ENCODE measurements around the gene KCNK18. TPM values are rescaled to one million over a fixed set of nuclear protein-coding genes. Genes with fewer than 3 reads are reported as not detected.

The KCNK18 gene
- total and polyA plus RNA-seq, 2 of the 8 experiments (the other 6 are each of a cell fraction or from before 2014, with no cell fraction given): not detected

GRCh38 chr10:117166418-117167345, 30.6 kb upstream of the KCNK18 start:
- Histone ChIP-seq H2AK5ac (ENCODE audit: low read depth, low read length) (peak overlapping the region; percentile 65), H3K4ac (replicated peaks; ENCODE audit: insufficient read length, low read depth, low read length) (no peak overlapping the region), H3K23me2 (ENCODE audit: low read depth, low read length) (peaks cover 8% of the 10 kb centered on the region), H3K27ac (ENCODE audit: low read depth, low read length) (no peak overlapping the region), H3K56ac (replicated peaks; ENCODE audit: insufficient read length, low read depth, low read length) (no peak overlapping the region), H3K79me1 (ENCODE audit: low read depth, low read length) (no peaks in the 10 kb centered on the region), H2BK15ac (ENCODE audit: low read length) (peak overlapping the region; percentile 77; the same call in 1 of the 2 replicates), H2BK5ac (ENCODE audit: low read depth, low read length) (no peak overlapping the region), H2BK20ac (ENCODE audit: low read length) (no peak overlapping the region), H3K4me1 (replicated peaks in 1 of 4; ENCODE audit: control insufficient read depth in 3 of 4, insufficient read depth in 4 of 4, low read length in 3 of 4) (peaks cover 5 to 24% (median 7%) of the 10 kb centered on the region in 4 experiments; a peak in 6 of 7 replicates), H4K20me1 (replicated peaks in 1 of 2; ENCODE audit: control insufficient read depth in 1 of 2, insufficient read depth in 2 of 2, low read length in 2 of 2) (peaks cover 18 to 21% of the 10 kb centered on the region in 2 experiments), H3K4me3 (ENCODE audit: extremely low read depth in 1 of 4, insufficient read depth in 2 of 4, low read depth in 3 of 4, low read length in 4 of 4) (peak overlapping the region in 1 of 4 experiments; percentile 69; a peak in 2 of 8 replicates), H3K4me2 (ENCODE audit: insufficient read depth in 1 of 2, low read depth in 2 of 2, low read length in 2 of 2) (peak overlapping the region; percentile 60 to 62), H3K9me3 (ENCODE audit: insufficient read depth in 2 of 2, low read depth in 1 of 2, low read length in 1 of 2) (no peaks in the 10 kb centered on the region), H2BK12ac (ENCODE audit: low read depth, low read length) (peak overlapping the region; percentile 87; the same call in 1 of the 2 replicates), H3K14ac (ENCODE audit: insufficient read length) (no peak overlapping the region), H4K91ac (replicated peaks; ENCODE audit: insufficient read length, low read length) (no peak overlapping the region), H3K23ac (ENCODE audit: insufficient read length) (no peak overlapping the region), H3K18ac (ENCODE audit: extremely low read depth, low read length) (no peak overlapping the region), H4K8ac (ENCODE audit: extremely low read depth, insufficient read depth, low read length) (no peak overlapping the region), H4K5ac (ENCODE audit: insufficient read length, low read depth, low read length) (no peak overlapping the region), H2BK120ac (replicated peaks; ENCODE audit: low read depth, low read length) (no peak overlapping the region), H3K79me2 (ENCODE audit: control insufficient read depth in 1 of 2, insufficient read depth in 2 of 2, low read length in 2 of 2) (no peaks in the 10 kb centered on the region), H3K9ac (replicated peaks in 1 of 4; ENCODE audit: extremely low read depth in 1 of 4, low read depth in 3 of 4, low read length in 3 of 4) (no peak overlapping the region), H2AFZ (ENCODE audit: low read length) (no peak overlapping the region), H3K27me3 (replicated peaks in 1 of 4; ENCODE audit: control insufficient read depth in 3 of 4, extremely low read depth in 1 of 4, insufficient read depth in 3 of 4, low read length in 3 of 4) (peaks cover 77 to 98% (median 94%) of the 10 kb centered on the region in 4 experiments), H3K36me3 (ENCODE audit: control insufficient read depth in 2 of 4, insufficient read depth in 4 of 4, low read length in 3 of 4) (0 out of 8 replicates have a peak, but pooled peaks cover 0 to 3% (median 0%) of the 10 kb centered on the region in 4 experiments)
- ChIA-PET POLR2A (ENCODE audit: partially characterized antibody) (interaction anchor here (4.6 kb wide), 1 partner anchor 30 kb away, joined by 24 read pairs; the partner anchor contains the start of gene VAX1), CTCF (ENCODE audit: partially characterized antibody) (interaction anchor here (0.6 to 15.5 kb wide), 53 partner anchors 8 to 540 kb away, joined by 3 to 531 read pairs (median 4); partner anchors contain the start of genes ENO4, KCNK18, SHTN1 and VAX1)
- 25% methylated on average over 35 of the region's 41 CpGs; no CpG with 5 or more reads in 1 of the 2 experiments for WGBS, 2 experiments (ENCODE audit: extremely low coverage in 1 of 2, insufficient coverage in 1 of 2, insufficient read length in 1 of 2, insufficient replicate concordance in 2 of 2, low coverage in 1 of 2, low lambda C conversion rate in 2 of 2, missing lambda C conversion rate in 1 of 2)
- no peak for TF ChIP-seq POLR2AphosphoS5 (IDR thresholded peaks at IDR 0.05; ENCODE audit: low read depth, low read length)
- peak; percentile 15 for TF ChIP-seq KDM4A (IDR thresholded peaks at IDR 0.05; ENCODE audit: low read depth, low read length, severe bottlenecking)
- 0 out of 2 replicates have a peak, but pooled peaks have one; percentile 22 for TF ChIP-seq CBX8 (IDR thresholded peaks at IDR 0.05; ENCODE audit: borderline replicate concordance, low read depth, low read length)
- peak; percentile 5 for TF ChIP-seq EZH2 (IDR thresholded peaks at IDR 0.05; ENCODE audit: low read depth, low read length, severe bottlenecking)
- peak; percentile 84; the same call in 1 of the 2 replicates for TF ChIP-seq KDM1A (IDR thresholded peaks at IDR 0.05; ENCODE audit: borderline replicate concordance, low read length)
- no peak for TF ChIP-seq FOSL1 (IDR thresholded peaks at IDR 0.05; ENCODE audit: insufficient read depth, low read depth, low read length)
- no peak for TF ChIP-seq JUND (IDR thresholded peaks at IDR 0.05; ENCODE audit: low read length)
- DNase-seq (ENCODE audit: low read depth in 1 of 2, low spot score in 2 of 2): no peak
- no peak for FAIRE-seq

Measured in H1 (cell line).